Fibroblast of mammary gland (primary cell): ENCODE measurements around the gene SOWAHC.

ENCODE experiments used
- DNase-seq: peaks from one replicate; pipeline ENCODE4 v3.0.0-alpha.2; 2010; ENCODE audit warnings: low read depth
- H3K4me3 ChIP-seq: 2 replicates; pipeline ENCODE4 v1.5.1; 2011; ENCODE audit warnings: low read depth, mild to moderate bottlenecking, low read length, moderate library complexity; ENCODE audit not compliant: control insufficient read depth
- CTCF ChIP-seq: conservative IDR thresholded peaks from 2 replicates; pipeline ENCODE4 v1.5.1; 2011; ENCODE audit warnings: low read depth, low read length, inconsistent platforms; ENCODE audit not compliant: control insufficient read depth, insufficient read depth

The SOWAHC gene

DNA sequence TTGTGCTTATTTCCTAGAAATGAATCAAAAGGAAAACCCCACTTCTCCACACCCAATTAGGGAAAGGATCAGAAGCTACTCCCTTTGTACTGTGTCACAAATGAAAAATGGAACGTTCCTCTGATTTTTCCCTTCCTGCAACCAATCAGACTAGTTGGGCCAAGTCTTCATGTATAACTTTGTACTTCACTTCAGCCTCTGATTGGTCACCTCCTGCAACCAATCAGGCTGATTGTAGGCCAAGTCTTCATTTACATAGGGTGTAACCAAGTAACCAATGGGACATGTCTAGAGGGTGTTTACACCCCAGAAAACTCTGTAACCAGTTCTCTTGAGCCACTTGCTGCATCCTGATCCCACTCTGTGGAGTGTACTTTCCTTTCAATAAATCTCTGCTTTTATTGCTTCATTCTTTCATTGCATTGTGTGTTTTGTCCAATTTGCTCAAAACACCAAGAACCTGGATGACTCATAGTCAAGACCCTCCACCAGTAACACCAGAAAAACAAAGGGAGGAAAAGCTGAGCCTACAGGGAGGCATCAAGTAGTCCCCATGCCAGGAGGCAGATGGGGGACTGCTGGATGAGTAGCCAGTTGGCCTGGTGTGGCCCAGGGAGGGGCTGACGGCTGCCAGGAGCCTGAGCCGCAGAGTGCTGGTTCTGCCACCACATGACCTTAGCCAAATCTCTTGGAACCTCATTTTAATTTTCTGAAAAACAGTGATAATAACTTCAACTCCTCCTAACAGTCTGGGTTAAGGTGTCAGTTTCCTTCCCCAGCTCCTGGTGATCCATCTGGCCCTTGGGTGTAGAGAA, 46.1 kb downstream of the SOWAHC start:
- no peak overlapping the region for H3K4me3 ChIP-seq
- no peak for TF ChIP-seq CTCF
- no peak for DNase-seq

DNA sequence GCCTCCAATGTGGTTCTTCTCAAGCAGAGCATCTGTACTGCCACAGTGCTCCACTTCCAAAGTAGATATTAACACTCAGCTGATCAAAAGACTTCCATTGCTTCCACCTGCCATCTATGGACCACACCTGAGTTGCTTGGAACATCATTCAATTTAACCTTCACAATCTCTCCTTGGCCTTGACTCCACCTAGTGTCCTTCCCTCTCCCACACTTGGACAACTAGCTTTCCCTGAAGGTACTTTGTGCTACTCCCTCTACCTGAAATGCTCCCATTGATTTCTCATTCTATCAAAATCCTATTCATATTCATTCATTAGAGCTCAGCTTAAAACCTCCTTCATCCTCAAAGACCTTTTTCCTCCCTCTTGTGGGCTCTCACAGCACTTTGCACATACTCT, 48.7 kb downstream of the SOWAHC start:
- no peak for DNase-seq
- H3K4me3 ChIP-seq = no peak overlapping the region
- TF ChIP-seq CTCF = no peak

DNA sequence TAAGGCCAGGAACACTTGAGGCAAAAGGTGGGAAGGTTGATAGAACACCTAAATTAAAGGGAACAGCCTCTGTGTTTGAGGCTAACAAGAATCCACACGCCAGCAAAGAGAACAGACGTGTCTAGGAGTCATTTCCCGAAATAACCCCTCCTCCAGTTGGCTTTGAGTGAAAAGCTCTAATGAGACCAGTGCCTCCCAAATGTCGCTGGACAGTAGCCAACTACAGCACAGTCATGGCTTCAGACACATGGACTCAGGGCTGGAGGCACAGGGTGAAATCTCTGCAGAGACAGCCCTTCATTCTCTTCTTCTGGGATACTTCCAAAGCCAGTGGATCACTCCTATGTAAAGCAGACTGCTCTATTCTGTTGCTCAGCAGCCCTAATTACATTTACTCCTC, 49.6 kb downstream of the SOWAHC start:
- peak; percentile 89 for DNase-seq
- no peak for TF ChIP-seq CTCF
- H3K4me3 ChIP-seq = no peak overlapping the region

DNA sequence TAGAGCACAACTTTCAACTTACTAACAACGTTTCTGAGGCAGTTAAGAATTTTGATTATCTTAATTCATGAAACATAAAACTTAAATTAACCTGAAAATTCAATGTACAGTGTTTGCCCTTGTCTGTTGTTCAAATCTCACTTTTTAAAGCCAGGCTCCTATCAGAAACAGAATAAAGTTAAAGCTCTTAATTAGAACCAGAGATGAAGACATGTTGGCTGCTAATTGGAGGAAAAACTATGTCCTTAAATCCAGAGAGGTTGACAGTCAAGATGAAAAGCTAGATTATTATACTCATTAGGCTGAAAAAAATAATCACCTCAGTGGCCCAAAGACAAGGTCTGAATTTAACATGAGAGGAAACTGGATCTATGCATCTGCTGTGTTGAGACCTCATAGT, 52.3 kb downstream of the SOWAHC start:
- no peak for DNase-seq
- no peak for TF ChIP-seq CTCF

More for the DNA sequence above, 52.3 kb downstream of the SOWAHC start:
- no peak overlapping the region for H3K4me3 ChIP-seq
